ENCODE results near the gene ARL6IP6. TPM values are rescaled to one million over a fixed set of nuclear protein-coding genes. Genes with fewer than 3 reads are reported as not detected.

The ARL6IP6 gene
- total RNA-seq = 10 to 100 TPM; 28.2 to 29.1 TPM
- polyA plus RNA-seq = 31.7 TPM

- Histone ChIP-seq H3K4me1 (ENCODE audit: insufficient read depth, low read length) (peaks cover 31% of the 10 kb centered on the region), H3K9me3 (ENCODE audit: low read length) (no peaks in the 10 kb centered on the region), H3K4me3 (ENCODE audit: low read length) (peak within 1 kb of the TSS; percentile 96), H3K36me3 (ENCODE audit: insufficient read depth, low read length) (peaks cover 9% of the 10 kb centered on the region), H3K27ac (ENCODE audit: low read depth, low read length) (peak within 1 kb of the TSS; percentile 97), H3K27me3 (ENCODE audit: insufficient read depth, low read length, poor library complexity, severe bottlenecking) (no peaks in the 10 kb centered on the region)
- Mint-ChIP-seq H3K9me3 (no peaks in the 10 kb centered on the region), H3K4me1 (peaks cover 61 to 82% (median 76%) of the 10 kb centered on the region in 3 donors), H3K4me3 (peak within 1 kb of the TSS; percentile 97 to 100 (median 99)), H3K27me3 (peaks cover 0 to 3% of the 10 kb centered on the region in 2 donors), H3K36me3 (peaks cover 0 to 53% (median 4%) of the 10 kb centered on the region in 3 donors), H3K27ac (peak within 1 kb of the TSS; percentile 97 to 100 (median 99))
- peak; percentile 90 to 97 (median 94) for DNase-seq
- POLR2A ChIA-PET = interaction anchor here (0.9 kb wide), 1 partner anchor 542 kb away, joined by 7 read pairs; the partner anchor contains the start of gene STAM2
- CTCF ChIA-PET = interaction anchor here (1.1 to 1.5 kb wide), 2 partner anchors 83 to 1454 kb away, joined by 3 read pairs; no protein-coding TSS in a partner anchor
These were observed at the start of gene ARL6IP6 for GRCh38 chr2:152718076-152718908. ARL6IP6 (plus strand) TSS chr2:152718620; CDS start chr2:152718625, 5 bp downstream.

- no peaks in the 10 kb centered on the region for H3K4me1 Mint-ChIP-seq
- Histone ChIP-seq H3K36me3 (ENCODE audit: insufficient read depth, low read length) (peaks cover 50% of the 10 kb centered on the region), H3K4me3 (ENCODE audit: low read length) (no peak overlapping the region), H3K4me1 (ENCODE audit: insufficient read depth, low read length) (no peaks in the 10 kb centered on the region), H3K27me3 (ENCODE audit: insufficient read depth, low read length, poor library complexity, severe bottlenecking) (no peaks in the 10 kb centered on the region), H3K27ac (ENCODE audit: low read depth, low read length) (no peak overlapping the region), H3K9me3 (ENCODE audit: low read length) (no peaks in the 10 kb centered on the region)
- H3K36me3 Mint-ChIP-seq = peaks cover 5 to 79% (median 12%) of the 10 kb centered on the region in 3 donors
- H3K4me3 Mint-ChIP-seq = no peak overlapping the region
- CTCF ChIA-PET = no interaction called here
- H3K27me3 Mint-ChIP-seq = no peaks in the 10 kb centered on the region
- H3K9me3 Mint-ChIP-seq = no peaks in the 10 kb centered on the region
- POLR2A ChIA-PET = no interaction called here
- H3K27ac Mint-ChIP-seq = peak overlapping the region in 2 of 8 donors; percentile 8 to 45
- DNase-seq = no peak
These were observed 44.1 kb upstream of the ARL6IP6 start for GRCh38 chr2:152674334-152674733.

- no peaks in the 10 kb centered on the region for H3K4me1 ChIP-seq (ENCODE audit: insufficient read depth, low read length)
- no peak overlapping the region for H3K27ac ChIP-seq (ENCODE audit: low read depth, low read length)
- H3K36me3 ChIP-seq (ENCODE audit: insufficient read depth, low read length) = peaks cover 49% of the 10 kb centered on the region
- H3K4me3 Mint-ChIP-seq = no peak overlapping the region
- H3K9me3 Mint-ChIP-seq = no peaks in the 10 kb centered on the region
- H3K27ac Mint-ChIP-seq = no peak overlapping the region
- H3K27me3 Mint-ChIP-seq = no peaks in the 10 kb centered on the region
- ChIA-PET POLR2A (no interaction called here), CTCF (no interaction called here)
- no peak overlapping the region for H3K4me3 ChIP-seq (ENCODE audit: low read length)
- H3K27me3 ChIP-seq (ENCODE audit: insufficient read depth, low read length, poor library complexity, severe bottlenecking) = no peaks in the 10 kb centered on the region
- peaks cover under 1 to 2% (median under 1%) of the 10 kb centered on the region in 3 donors for H3K4me1 Mint-ChIP-seq
- peaks cover 13 to 82% (median 13%) of the 10 kb centered on the region in 3 donors for H3K36me3 Mint-ChIP-seq
- no peaks in the 10 kb centered on the region for H3K9me3 ChIP-seq (ENCODE audit: low read length)
- DNase-seq = no peak
These were observed 42.0 kb upstream of the ARL6IP6 start for GRCh38 chr2:152676461-152676860.

GRCh38 chr2:152678808-152679207 lies 39.6 kb upstream of the ARL6IP6 start:
- CTCF ChIA-PET = no interaction called here
- Mint-ChIP-seq H3K4me3 (no peak overlapping the region), H3K27me3 (no peaks in the 10 kb centered on the region), H3K36me3 (peaks cover 7 to 71% (median 11%) of the 10 kb centered on the region in 3 donors), H3K27ac (no peak overlapping the region), H3K9me3 (no peaks in the 10 kb centered on the region), H3K4me1 (peaks cover 11 to 18% (median 17%) of the 10 kb centered on the region in 3 donors)
- no peak for DNase-seq
- POLR2A ChIA-PET = no interaction called here
- Histone ChIP-seq H3K4me1 (ENCODE audit: insufficient read depth, low read length) (no peaks in the 10 kb centered on the region), H3K27ac (ENCODE audit: low read depth, low read length) (no peak overlapping the region), H3K4me3 (ENCODE audit: low read length) (no peak overlapping the region), H3K9me3 (ENCODE audit: low read length) (no peaks in the 10 kb centered on the region), H3K36me3 (ENCODE audit: insufficient read depth, low read length) (peaks cover 40% of the 10 kb centered on the region), H3K27me3 (ENCODE audit: insufficient read depth, low read length, poor library complexity, severe bottlenecking) (no peaks in the 10 kb centered on the region)

GRCh38 chr2:152682663-152683062 lies 35.8 kb upstream of the ARL6IP6 start:
- no peaks in the 10 kb centered on the region for H3K4me1 ChIP-seq (ENCODE audit: insufficient read depth, low read length)
- Mint-ChIP-seq H3K4me1 (peaks cover 26 to 51% (median 48%) of the 10 kb centered on the region in 3 donors), H3K4me3 (no peak overlapping the region), H3K27ac (no peak overlapping the region), H3K36me3 (peaks cover 7 to 54% (median 16%) of the 10 kb centered on the region in 3 donors), H3K9me3 (no peaks in the 10 kb centered on the region), H3K27me3 (no peaks in the 10 kb centered on the region)
- H3K4me3 ChIP-seq (ENCODE audit: low read length) = no peak overlapping the region
- no peak overlapping the region for H3K27ac ChIP-seq (ENCODE audit: low read depth, low read length)
- H3K27me3 ChIP-seq (ENCODE audit: insufficient read depth, low read length, poor library complexity, severe bottlenecking) = no peaks in the 10 kb centered on the region
- CTCF ChIA-PET = interaction anchor here (0.8 kb wide), 1 partner anchor 8 kb away, joined by 3 read pairs; no protein-coding TSS in a partner anchor
- no peak for DNase-seq
- peaks cover 17% of the 10 kb centered on the region for H3K36me3 ChIP-seq (ENCODE audit: insufficient read depth, low read length)
- H3K9me3 ChIP-seq (ENCODE audit: low read length) = no peaks in the 10 kb centered on the region
- POLR2A ChIA-PET = no interaction called here

GRCh38 chr2:152683400-152683799 lies 35.0 kb upstream of the ARL6IP6 start:
- ChIA-PET POLR2A (no interaction called here), CTCF (no interaction called here)
- no peak for DNase-seq
- Mint-ChIP-seq H3K9me3 (no peaks in the 10 kb centered on the region), H3K4me1 (peaks cover 26 to 53% (median 48%) of the 10 kb centered on the region in 3 donors), H3K4me3 (no peak overlapping the region), H3K36me3 (peaks cover 7 to 53% (median 16%) of the 10 kb centered on the region in 3 donors), H3K27me3 (no peaks in the 10 kb centered on the region), H3K27ac (peak overlapping the region in 2 of 8 donors; percentile 25 to 89)
- no peak overlapping the region for H3K4me3 ChIP-seq (ENCODE audit: low read length)
- no peaks in the 10 kb centered on the region for H3K4me1 ChIP-seq (ENCODE audit: insufficient read depth, low read length)
- no peaks in the 10 kb centered on the region for H3K27me3 ChIP-seq (ENCODE audit: insufficient read depth, low read length, poor library complexity, severe bottlenecking)
- no peak overlapping the region for H3K27ac ChIP-seq (ENCODE audit: low read depth, low read length)
- no peaks in the 10 kb centered on the region for H3K9me3 ChIP-seq (ENCODE audit: low read length)
- H3K36me3 ChIP-seq (ENCODE audit: insufficient read depth, low read length) = peaks cover 17% of the 10 kb centered on the region

GRCh38 chr2:152686321-152686720 lies 32.1 kb upstream of the ARL6IP6 start:
- no peaks in the 10 kb centered on the region for H3K27me3 Mint-ChIP-seq
- H3K27ac Mint-ChIP-seq = no peak overlapping the region
- POLR2A ChIA-PET = no interaction called here
- peaks cover 25 to 61% (median 57%) of the 10 kb centered on the region in 3 donors for H3K4me1 Mint-ChIP-seq
- no peak for DNase-seq
- peaks cover 0 to 43% (median 14%) of the 10 kb centered on the region in 3 donors for H3K36me3 Mint-ChIP-seq
- CTCF ChIA-PET = no interaction called here
- H3K4me1 ChIP-seq (ENCODE audit: insufficient read depth, low read length) = no peaks in the 10 kb centered on the region
- no peak overlapping the region for H3K4me3 ChIP-seq (ENCODE audit: low read length)
- no peaks in the 10 kb centered on the region for H3K27me3 ChIP-seq (ENCODE audit: insufficient read depth, low read length, poor library complexity, severe bottlenecking)
- no peaks in the 10 kb centered on the region for H3K9me3 ChIP-seq (ENCODE audit: low read length)
- no peak overlapping the region for H3K4me3 Mint-ChIP-seq
- H3K36me3 ChIP-seq (ENCODE audit: insufficient read depth, low read length) = peaks cover 4% of the 10 kb centered on the region
- no peak overlapping the region for H3K27ac ChIP-seq (ENCODE audit: low read depth, low read length)
- H3K9me3 Mint-ChIP-seq = no peaks in the 10 kb centered on the region

- POLR2A ChIA-PET = no interaction called here
- Histone ChIP-seq H3K27me3 (ENCODE audit: insufficient read depth, low read length, poor library complexity, severe bottlenecking) (no peaks in the 10 kb centered on the region), H3K36me3 (ENCODE audit: insufficient read depth, low read length) (no peaks in the 10 kb centered on the region), H3K4me1 (ENCODE audit: insufficient read depth, low read length) (peaks cover 15% of the 10 kb centered on the region), H3K27ac (ENCODE audit: low read depth, low read length) (no peak overlapping the region), H3K4me3 (ENCODE audit: low read length) (no peak overlapping the region), H3K9me3 (ENCODE audit: low read length) (no peaks in the 10 kb centered on the region)
- H3K36me3 Mint-ChIP-seq = peaks cover 0 to 42% (median 8%) of the 10 kb centered on the region in 3 donors
- CTCF ChIA-PET = no interaction called here
- peak overlapping the region in 7 of 8 donors; percentile 23 to 83 (median 53) for H3K27ac Mint-ChIP-seq
- peaks cover 32 to 67% (median 60%) of the 10 kb centered on the region in 3 donors for H3K4me1 Mint-ChIP-seq
- H3K27me3 Mint-ChIP-seq = no peaks in the 10 kb centered on the region
- no peak for DNase-seq
- peak overlapping the region in 3 of 7 donors; percentile 13 to 36 (median 23) for H3K4me3 Mint-ChIP-seq
- no peaks in the 10 kb centered on the region for H3K9me3 Mint-ChIP-seq
These were observed 25.4 kb upstream of the ARL6IP6 start for GRCh38 chr2:152693033-152693432.
